Body of pancreas (tissue), 4 donors: ENCODE measurements around the gene NGFR.

Experiments used
- POLR2A ChIP-seq, 3 donors: fragments of 450-650 bp; IDR thresholded peaks; one replicate each; pipeline ENCODE4 v1.6.1; 2016; ENCODE audit warnings: antibody characterized with exemption in 3 of 3, mild to moderate bottlenecking in 2 of 3
- TF ChIP-seq, protein P1 (sequence below), 7 experiments: fragments of 450-650 bp in 4 of 7; fragments of 200-600 bp in 3 of 7; sonication (generic) in 3 of 7; IDR thresholded peaks; one replicate each; pipeline ENCODE4 v1.5.1; 2016 to 2019; ENCODE audit warnings: antibody characterized with exemption in 7 of 7

- TF ChIP-seq, protein P1, sequence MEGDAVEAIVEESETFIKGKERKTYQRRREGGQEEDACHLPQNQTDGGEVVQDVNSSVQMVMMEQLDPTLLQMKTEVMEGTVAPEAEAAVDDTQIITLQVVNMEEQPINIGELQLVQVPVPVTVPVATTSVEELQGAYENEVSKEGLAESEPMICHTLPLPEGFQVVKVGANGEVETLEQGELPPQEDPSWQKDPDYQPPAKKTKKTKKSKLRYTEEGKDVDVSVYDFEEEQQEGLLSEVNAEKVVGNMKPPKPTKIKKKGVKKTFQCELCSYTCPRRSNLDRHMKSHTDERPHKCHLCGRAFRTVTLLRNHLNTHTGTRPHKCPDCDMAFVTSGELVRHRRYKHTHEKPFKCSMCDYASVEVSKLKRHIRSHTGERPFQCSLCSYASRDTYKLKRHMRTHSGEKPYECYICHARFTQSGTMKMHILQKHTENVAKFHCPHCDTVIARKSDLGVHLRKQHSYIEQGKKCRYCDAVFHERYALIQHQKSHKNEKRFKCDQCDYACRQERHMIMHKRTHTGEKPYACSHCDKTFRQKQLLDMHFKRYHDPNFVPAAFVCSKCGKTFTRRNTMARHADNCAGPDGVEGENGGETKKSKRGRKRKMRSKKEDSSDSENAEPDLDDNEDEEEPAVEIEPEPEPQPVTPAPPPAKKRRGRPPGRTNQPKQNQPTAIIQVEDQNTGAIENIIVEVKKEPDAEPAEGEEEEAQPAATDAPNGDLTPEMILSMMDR (IDR thresholded peaks at IDR 0.05): no peak
- no peak for TF ChIP-seq POLR2A (IDR thresholded peaks at IDR 0.05)
Observed at GRCh38 chr17:49509588-49509917, 14.5 kb downstream of the NGFR start.
